ENCODE measurements around the gene ANKDD1B. TPM values are rescaled to one million over a fixed set of nuclear protein-coding genes. Genes with fewer than 3 reads are reported as not detected.

Gene ANKDD1B
- total and polyA plus RNA-seq, 2 of the 13 experiments (the other 11 are each of a cell fraction or from before 2014, with no cell fraction given), result 0.12 to 0.27 TPM

DNA sequence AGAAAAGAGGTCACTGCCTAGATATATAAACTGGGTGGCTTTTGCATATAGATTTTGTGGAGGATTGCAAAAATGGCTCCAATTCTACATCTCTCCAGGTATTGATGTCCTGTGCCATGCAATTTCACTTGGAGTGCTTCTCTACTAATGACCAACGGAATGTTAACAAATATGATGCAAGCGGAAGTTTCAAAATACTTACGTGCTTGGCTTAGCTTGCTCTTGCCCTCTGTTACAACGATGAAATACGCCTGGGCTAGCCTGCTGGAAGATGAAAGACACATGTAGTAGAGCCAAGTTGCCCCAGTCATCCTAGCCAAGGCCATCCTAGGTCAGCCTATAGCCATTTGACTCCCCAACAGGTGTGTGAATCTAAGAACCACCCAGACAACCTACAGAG, 109.6 kb downstream of the ANKDD1B start (continued):
- TF ChIP-seq E2F2 (CRISPR knock-in tag; IDR thresholded peaks at IDR 0.05; ENCODE audit: borderline replicate concordance), result no peak
- no peak for TF ChIP-seq HNRNPK (IDR thresholded peaks at IDR 0.05; ENCODE audit: low read depth, low read length, poor library complexity, severe bottlenecking)
- no peak for TF ChIP-seq ZSCAN31 (CRISPR knock-in tag; IDR thresholded peaks at IDR 0.05; ENCODE audit: low read depth)
- TF ChIP-seq FOXJ3 (CRISPR knock-in tag; IDR thresholded peaks at IDR 0.05; ENCODE audit: borderline replicate concordance), result peak; percentile 38; the same call in 1 of the 2 replicates
- peak; percentile 99 for TF ChIP-seq ZNF546 (CRISPR knock-in tag; conservative IDR thresholded peaks at IDR 0.05)
- TF ChIP-seq SP5 (CRISPR knock-in tag; IDR thresholded peaks at IDR 0.05; ENCODE audit: borderline replicate concordance, low read depth), result no peak
- no peak for TF ChIP-seq AKAP8 (CRISPR knock-in tag; IDR thresholded peaks at IDR 0.05)
- no peak for TF ChIP-seq MATR3 (CRISPR knock-in tag; IDR thresholded peaks at IDR 0.05)
- peak; percentile 81 for TF ChIP-seq GABPB1 (CRISPR knock-in tag; IDR thresholded peaks at IDR 0.05)
- TF ChIP-seq, protein P1, sequence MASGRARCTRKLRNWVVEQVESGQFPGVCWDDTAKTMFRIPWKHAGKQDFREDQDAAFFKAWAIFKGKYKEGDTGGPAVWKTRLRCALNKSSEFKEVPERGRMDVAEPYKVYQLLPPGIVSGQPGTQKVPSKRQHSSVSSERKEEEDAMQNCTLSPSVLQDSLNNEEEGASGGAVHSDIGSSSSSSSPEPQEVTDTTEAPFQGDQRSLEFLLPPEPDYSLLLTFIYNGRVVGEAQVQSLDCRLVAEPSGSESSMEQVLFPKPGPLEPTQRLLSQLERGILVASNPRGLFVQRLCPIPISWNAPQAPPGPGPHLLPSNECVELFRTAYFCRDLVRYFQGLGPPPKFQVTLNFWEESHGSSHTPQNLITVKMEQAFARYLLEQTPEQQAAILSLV (CRISPR knock-in tag; IDR thresholded peaks at IDR 0.05; ENCODE audit: borderline replicate concordance), result no peak
- no peak for TF ChIP-seq ZNF660 (CRISPR knock-in tag; IDR thresholded peaks at IDR 0.05; ENCODE audit: borderline replicate concordance, low read depth)
- TF ChIP-seq NR2F1 (CRISPR knock-in tag; IDR thresholded peaks at IDR 0.05), result no peak
- TF ChIP-seq ZNF547 (CRISPR knock-in tag; IDR thresholded peaks at IDR 0.05), result no peak
- no peak for TF ChIP-seq CHCHD3 (CRISPR knock-in tag; IDR thresholded peaks at IDR 0.05)
- TF ChIP-seq MXD1 (CRISPR knock-in tag; IDR thresholded peaks at IDR 0.05), result no peak
- no peak for TF ChIP-seq SNRNP70 (IDR thresholded peaks at IDR 0.05; ENCODE audit: low read depth, low read length)

Small RNA genes lying within 50 kb of the gene (small RNA-seq; reads per million reads assigned to genes)
- 0 reads per million in 3 experiments for gene RNU6-680P (ENCODE audit: insufficient read depth in 2 of 3, insufficient read length in 3 of 3, low read depth in 2 of 3, low replicate concordance in 1 of 3)

Other genes starting within 250 kb of the ANKDD1B start
- 12.7 and 23.6 TPM in 2 replicates for gene CERT1, start 99.8 kb upstream of the ANKDD1B start, total RNA-seq (2016; rRNA removed; fragmentation: Illumina TruSeq; extraction: Trizol)
- 8.2 and 8.6 TPM in 2 replicates for gene CERT1, start 99.8 kb upstream of the ANKDD1B start, polyA plus RNA-seq (2011; rRNA removed)
- gene POLK, start 99.6 kb upstream of the ANKDD1B start, total RNA-seq (2016; rRNA removed; fragmentation: Illumina TruSeq; extraction: Trizol), result 11.7 and 17.2 TPM in 2 replicates
- gene POLK, start 99.6 kb upstream of the ANKDD1B start, polyA plus RNA-seq (2011; rRNA removed), result 7.8 and 8.6 TPM in 2 replicates
- 9.3 and 13.1 TPM in 2 replicates for gene POC5, start 106.0 kb downstream of the ANKDD1B start, total RNA-seq (2016; rRNA removed; fragmentation: Illumina TruSeq; extraction: Trizol)
- 5.7 and 6.9 TPM in 2 replicates for gene POC5, start 106.0 kb downstream of the ANKDD1B start, polyA plus RNA-seq (2011; rRNA removed)